Measurements from ENCODE around the gene SGCD.

The SGCD gene

DNA sequence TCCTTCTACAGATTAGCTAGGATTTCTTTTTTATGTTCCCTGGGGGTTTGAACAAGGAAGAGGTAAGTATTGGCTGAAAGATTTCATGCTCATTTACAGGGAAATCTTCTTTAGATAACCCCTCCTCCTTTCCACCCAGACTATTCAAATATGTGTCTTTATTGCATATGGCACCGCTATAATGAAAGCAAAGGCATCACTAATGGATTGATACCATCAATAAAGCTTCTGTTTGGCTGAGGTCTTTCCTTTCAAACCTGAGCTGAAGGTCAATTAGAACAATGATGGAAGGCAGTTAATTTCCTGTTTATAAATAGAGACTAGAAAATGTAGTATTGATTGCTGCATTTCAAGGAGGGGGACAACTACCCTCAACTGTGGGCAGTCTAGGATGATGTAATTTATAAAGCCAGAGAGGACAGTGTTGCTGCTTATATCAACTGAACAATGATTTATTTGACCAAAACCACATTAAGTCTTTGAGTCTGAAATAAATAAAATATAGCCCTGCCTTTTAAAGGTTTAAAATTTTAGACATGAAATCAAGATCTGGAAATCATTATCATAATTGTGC, 132.9 kb downstream of the SGCD start:
- no peak for DNase-seq (ENCODE audit: low spot score)

DNA sequence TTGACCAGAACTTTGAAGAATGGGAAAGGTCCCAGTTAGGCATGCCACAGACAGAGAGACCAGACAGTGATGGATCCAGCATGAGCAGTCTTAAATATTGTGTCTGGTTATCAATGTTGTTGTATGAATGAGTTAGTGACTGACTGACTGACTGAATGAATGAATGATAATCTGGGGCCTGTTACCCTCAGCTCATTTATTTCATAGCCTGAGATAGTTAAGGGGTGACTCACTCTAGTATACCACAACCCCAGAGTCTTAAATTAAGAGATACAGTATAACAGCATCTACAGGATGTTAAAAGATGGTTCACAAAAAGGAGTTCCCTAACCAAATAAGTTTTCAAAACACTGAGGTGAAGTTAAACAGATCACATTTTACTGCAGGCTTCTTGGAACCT, 133.5 kb downstream of the SGCD start:
- DNase-seq (ENCODE audit: low spot score): no peak

GRCh38 chr5:156466871-156467270, 139.9 kb downstream of the SGCD start:
- DNase-seq (ENCODE audit: low spot score): no peak

DNA sequence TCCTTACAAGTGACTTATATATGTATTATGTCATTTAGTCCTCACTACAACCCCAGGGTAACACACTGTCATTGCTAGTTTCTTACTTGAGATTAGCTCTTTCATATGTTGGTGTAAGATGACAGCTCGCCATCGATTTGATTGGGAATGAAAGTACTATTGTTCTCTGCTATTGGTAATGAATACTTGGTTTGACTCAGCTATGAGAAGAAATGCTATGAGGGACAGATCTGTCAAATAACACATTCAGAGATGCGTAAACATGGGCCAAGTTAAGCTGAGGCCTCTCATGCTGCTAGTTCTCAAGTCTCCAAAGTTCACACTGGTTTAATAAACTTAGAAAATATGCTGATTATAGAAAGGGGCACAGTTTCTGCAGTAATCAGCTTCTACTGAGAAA, 142.7 kb downstream of the SGCD start:
- DNase-seq (ENCODE audit: low spot score): peak; percentile 49

DNA sequence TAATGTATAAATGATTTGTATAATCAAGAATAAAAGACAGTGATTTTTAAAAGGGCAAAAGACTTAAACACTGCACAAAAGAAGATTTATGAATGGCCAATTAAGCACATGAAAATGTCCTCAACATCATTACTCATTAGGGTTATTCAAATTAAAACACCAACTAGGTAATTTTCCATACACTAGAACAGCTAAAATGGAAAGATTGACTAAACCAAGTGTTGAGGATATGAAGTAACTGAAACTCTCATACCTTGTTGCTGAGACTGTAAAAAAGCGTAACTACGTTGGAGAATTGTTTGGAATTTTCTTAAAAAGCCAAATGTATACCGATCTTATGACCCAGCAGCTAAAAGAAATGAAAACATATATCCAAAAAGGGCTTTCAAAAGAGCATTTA, 144.9 kb downstream of the SGCD start:
- DNase-seq (ENCODE audit: low spot score): no peak

GRCh38 chr5:156473269-156473908, 146.4 kb downstream of the SGCD start:
- no peak for DNase-seq (ENCODE audit: low spot score)

DNA sequence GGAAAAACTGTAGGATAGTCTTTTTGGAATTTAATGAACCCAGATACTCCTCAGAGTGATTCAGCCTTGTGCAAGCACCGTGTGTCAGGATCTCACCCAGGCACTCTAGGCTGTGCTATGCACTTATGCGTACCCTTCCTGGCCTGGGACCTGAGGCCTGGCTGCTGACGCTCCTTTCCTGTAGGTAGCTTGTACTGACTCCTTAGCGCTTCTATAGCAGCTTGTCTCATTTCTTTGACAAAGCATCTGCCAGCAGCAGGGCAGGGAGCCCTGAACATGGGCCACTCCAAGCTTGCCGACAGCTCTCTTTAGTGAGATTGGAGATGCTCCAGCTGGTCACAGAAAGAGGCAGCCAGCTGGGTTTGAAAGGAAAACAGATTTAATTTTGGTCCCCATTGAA, 147.3 kb downstream of the SGCD start:
- peak; percentile 74 for DNase-seq (ENCODE audit: low spot score)

DNA sequence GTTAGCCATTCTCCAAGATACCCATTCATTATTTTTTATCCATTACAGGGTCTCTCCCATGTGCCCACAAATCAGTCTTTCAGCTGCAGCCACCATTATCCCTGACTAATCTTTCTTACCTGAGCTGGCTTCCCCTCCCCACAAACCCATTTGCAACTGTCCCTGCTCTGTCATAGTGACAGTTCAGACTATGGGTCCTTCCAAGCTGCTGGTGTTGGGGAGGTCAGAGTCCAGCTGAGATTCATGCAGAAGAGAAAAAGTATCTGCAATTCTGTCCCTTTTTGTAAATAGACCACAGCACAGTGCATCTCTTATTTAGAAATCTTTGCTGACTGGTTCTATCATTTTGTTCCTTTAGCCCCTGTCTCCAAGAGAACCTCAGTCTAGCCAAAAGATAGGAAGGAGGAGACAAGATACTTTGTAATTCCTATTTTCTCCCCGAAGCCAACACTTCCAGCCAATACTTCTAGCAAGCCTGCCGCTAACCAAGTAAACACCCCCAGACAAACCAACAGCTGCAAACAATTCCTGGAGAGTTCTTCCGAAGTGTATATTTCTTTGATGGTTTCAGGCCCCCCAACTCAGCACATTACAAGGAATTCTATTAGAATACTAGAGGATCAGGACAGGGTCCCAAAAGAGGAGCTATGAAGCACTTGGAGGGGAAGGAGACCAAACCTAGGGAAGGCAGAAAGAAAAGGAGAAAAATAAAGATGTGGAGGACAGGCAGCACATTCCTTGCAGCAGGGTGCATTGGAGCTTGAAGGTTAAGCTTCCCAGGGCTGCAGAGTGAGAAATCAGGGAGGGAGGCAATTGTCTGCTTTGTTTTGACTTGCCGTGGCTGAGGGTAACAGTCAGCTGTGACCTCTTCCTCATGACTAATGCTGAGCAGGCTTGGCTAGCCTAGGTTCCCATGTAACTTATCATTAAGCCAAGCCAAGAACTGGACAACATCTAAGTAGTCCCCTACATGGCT, 148.5 kb downstream of the SGCD start:
- DNase-seq (ENCODE audit: low spot score): peak; percentile 39

- no peak for DNase-seq (ENCODE audit: low spot score)
Measured at GRCh38 chr5:156476158-156476551, 149.2 kb downstream of the SGCD start.

DNA sequence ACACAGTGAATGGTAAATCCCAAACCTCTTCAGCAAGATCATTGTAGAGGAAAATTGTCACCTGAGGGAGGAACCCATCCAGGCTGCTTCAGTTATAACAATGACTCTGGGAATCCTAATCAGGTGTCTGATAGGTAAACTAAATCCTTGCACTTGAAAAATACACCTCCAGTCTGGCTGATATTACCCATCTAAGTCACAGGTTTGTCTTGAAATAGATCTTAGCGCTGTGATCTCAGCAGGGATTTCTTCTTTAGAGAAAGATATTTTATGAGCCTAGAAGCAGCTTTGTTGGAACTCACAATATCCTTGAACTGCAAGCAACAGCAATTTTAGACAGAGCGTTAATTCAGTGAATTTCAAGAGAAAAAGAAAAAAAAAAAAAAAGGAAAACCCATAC, 149.7 kb downstream of the SGCD start:
- no peak for DNase-seq (ENCODE audit: low spot score)

GRCh38 chr5:156477196-156477595, 150.2 kb downstream of the SGCD start:
- DNase-seq (ENCODE audit: low spot score): peak; percentile 29

- DNase-seq (ENCODE audit: low spot score): no peak
Measured at GRCh38 chr5:156479849-156480248, 152.9 kb downstream of the SGCD start.

DNA sequence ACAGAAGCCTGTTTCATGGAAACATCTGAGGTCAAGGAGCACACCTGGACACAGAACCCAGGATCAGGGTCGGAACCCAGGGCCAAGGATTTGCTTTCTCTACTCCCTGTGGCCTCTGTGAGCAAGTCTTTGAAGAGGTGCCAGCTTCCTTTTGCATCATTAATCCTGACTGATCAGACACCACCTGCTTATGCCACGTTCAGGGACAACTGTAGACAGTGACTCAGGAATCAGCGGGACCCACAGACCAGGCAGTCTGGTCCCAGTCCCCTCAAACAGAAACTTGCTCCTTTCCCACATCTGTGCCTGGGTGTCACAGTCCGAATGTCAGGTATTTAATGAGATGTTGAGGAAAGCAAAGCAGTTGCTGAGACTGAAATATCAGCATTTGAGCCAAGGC, 154.8 kb downstream of the SGCD start:
- DNase-seq (ENCODE audit: low spot score): no peak

- no peak for DNase-seq (ENCODE audit: low spot score)
Measured at GRCh38 chr5:156482818-156483217, 155.9 kb downstream of the SGCD start.

DNA sequence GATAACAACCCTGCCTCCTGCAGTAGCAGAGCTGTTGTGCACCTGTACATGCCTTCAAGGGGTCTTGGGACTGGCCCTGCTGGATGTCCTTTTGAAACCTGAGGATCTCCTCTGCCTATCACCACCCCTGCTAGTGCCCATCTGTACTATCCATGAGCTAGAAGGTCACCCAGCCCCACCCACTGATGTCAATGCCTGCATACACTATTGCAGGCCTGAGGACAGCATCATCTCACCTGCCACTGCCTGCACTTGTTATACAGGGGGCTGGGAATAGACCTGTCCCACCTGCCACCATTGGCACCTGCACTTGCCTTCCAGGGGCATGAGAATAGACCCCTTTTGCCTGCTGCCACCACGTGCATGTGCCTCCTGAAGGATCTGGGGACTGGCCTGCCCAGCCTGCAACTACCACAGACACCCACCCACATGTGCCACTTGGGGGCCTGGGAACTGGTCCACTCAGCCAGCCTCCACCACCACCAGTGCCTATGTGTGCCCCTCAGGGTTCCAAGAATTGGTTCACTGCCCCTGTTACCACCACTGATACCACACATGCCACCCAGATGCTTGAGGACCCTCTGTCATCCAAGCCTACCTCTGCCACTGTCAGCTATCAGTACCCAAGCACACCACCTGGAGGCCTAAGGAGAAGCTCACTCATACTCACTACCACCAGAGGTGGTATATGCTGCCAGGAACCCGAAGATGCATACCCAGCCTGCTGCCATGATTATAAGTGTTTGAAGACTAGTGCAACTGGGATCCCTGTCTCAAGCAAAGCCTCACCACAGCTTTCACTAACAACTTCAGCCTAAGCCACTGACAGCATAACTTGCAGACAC, 159.7 kb downstream of the SGCD start:
- DNase-seq (ENCODE audit: low spot score): no peak

- DNase-seq (ENCODE audit: low spot score): no peak
Measured at GRCh38 chr5:156491766-156492165, 164.8 kb downstream of the SGCD start.

GRCh38 chr5:156496291-156496690, 169.3 kb downstream of the SGCD start:
- DNase-seq (ENCODE audit: low spot score): no peak

- DNase-seq (ENCODE audit: low spot score): peak; percentile 77
Measured at GRCh38 chr5:156497804-156498208, 170.8 kb downstream of the SGCD start.

GRCh38 chr5:156498226-156498980, 171.4 kb downstream of the SGCD start:
- DNase-seq (ENCODE audit: low spot score): no peak

DNA sequence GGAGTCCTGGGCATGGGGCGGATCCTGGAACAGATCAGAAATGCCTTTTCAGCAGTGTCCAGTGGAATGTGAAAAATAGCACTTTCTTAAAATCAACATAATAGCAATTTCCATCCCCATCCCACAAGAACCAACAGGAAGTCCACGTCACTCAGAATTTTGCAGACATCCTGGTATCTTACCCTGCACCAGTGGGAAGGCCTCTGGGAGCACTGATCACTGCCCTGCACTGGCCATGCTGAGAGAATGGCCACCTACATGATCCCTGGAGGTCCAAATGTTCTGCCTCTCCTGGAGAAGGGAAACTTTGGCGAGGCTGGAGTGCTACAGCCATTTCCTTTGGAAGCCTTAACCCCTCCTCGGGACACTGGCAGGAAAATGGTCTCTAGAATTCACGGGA, 173.8 kb downstream of the SGCD start:
- no peak for DNase-seq (ENCODE audit: low spot score)

DNA sequence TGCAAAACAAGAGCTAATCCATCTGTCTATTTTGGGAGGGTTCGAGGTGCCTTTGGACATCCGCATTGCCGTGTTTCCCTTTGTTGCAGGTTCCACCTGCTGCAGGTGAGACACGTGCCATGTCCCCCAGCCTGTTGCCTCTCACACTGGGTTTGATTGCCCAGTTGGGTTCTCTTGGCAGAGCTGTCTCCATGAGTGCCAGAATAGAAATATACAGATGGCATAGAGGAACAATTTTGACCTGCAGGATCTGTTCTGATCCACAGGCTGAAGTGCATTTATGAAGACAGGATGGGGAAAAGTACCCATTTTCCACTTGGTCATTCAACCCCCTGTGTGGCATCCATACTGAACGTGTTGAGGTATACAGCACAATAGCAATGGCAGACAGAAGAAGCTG, 178.1 kb downstream of the SGCD start:
- DNase-seq (ENCODE audit: low spot score): no peak

Data from globus pallidus (tissue), 1 donor.